ENCODE results near the gene ABCD4.
"Not testable (repeated sequence)": the region's sequence is repeated elsewhere in the genome, so short reads cannot be mapped to it uniquely, and the experiment has no call there.

ABCD4 gene

DNA sequence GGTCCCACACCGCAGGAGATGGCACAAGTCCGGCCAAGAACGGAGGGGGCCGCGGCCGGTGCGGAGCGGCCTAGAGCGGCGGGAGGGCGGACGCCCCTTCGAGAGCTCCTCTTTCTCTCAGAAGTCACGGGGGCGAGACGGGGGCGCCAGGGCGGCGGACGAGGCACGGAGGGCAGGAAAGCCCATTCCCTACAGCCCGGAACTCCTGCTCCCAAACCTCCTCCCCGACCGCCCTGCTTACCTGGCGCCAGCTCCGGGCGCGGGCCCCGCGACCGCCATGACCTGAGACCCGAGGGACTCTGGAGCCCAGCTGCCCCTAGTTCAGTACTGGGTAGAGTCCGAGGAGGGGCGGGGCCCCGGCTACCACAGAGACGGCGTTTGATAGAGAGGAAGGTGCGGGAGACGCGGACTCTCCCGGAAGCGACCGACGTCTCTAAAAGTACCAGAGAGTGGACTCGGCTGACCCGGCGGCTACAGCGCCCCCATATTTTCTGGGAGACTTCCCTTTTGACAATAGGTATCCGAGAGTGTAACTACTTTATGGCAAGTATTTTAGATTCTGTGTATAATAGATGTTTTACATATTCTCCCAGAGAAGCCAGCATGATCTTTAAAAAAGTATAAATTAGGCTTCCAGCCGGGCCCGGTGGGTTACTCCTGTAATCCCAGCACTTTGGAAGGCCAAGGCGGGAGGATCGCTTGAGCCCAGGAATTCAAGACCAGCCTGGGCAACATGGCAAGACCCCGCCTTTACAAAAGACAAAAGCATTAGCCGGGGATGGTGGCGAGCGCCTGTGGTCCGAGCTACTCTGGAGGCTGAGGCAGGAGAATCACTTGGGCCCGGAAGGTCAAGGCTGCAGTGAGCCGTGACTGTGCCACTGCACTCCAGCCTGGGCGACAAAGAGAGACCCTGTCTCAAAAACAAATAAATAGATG is at the start of gene ABCD4:
Gene ABCD4, minus strand, starts transcription at position 301 of the 936 bp plus-strand sequence. Its CDS starts 22 bp downstream, at position 279.
- DNase-seq (ENCODE audit: low spot score) = peak; percentile 88

DNA sequence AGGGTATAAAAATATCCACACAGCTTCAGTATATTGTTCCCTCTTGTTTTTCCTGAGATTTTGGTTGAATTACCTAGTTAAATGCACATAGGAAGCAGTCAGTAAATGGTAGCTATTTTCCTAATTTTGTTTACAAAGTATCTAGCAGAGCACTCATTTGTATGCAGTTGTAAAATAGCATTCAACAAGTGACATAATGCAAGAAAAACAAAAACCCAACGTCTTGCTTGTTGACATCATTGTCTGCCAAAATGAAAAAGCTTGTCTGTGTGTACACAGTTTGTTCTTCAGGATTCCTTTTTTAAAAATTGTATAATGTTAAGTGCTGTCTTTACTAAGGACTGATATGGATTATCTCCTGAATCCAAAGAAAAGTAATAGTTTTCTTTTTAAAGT is 48.2 kb upstream of the ABCD4 start:
- no peak for DNase-seq (ENCODE audit: low spot score)

DNA sequence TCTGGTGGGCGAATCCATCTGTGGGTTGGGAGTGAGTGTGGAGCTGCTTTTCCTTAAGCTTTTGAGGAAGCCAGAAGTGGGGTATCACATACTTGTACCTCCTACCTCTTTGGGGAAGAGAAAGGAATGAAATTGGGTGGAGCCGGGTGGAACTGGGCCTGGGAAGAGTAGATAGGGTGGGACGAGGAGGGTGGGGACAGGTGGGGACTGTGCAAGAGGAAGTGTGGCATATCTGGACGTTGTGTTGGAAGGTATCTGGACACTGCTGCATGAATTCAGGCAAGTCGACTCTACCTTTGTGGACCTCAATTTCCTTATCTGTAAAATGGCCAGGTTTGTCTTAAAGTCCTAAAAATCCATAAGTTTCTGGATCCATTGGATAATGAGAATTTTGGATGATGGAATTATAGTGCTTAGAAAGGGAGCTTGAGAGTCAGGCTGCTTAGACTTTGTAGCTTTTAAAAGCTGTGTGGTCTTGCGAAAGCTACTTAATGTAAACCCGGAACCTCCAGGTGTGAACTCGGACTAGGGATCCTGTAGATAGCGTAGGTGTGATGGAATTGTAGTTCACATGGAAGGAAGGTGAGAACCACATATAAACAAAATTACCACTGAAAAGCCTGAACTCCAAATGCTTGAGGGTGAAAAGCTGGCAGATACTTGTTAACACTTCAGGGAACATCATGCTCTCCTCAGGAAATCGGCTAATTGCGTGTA is 47.6 kb upstream of the ABCD4 start:
- DNase-seq (ENCODE audit: low spot score) = no peak

DNA sequence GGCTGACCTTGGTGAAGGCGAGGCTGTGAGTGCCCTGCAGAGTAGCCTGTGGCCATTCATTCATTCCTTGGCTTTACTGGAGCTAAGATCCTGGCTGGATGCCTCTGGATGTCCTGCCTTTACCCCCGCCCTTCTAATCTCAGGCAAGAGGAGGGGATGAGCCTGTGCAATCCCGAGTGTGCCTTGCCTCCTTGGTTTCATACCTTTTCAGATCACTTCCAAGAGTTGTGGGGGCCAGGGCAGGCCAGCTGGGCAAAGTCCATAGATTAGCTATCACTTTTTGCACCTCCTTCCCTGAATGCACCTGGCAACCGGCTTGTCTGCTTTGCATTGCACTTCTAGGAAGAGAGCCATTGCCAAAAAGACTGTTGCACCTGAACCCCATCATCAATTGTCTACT is 47.0 kb upstream of the ABCD4 start:
- DNase-seq (ENCODE audit: low spot score) = no peak

DNA sequence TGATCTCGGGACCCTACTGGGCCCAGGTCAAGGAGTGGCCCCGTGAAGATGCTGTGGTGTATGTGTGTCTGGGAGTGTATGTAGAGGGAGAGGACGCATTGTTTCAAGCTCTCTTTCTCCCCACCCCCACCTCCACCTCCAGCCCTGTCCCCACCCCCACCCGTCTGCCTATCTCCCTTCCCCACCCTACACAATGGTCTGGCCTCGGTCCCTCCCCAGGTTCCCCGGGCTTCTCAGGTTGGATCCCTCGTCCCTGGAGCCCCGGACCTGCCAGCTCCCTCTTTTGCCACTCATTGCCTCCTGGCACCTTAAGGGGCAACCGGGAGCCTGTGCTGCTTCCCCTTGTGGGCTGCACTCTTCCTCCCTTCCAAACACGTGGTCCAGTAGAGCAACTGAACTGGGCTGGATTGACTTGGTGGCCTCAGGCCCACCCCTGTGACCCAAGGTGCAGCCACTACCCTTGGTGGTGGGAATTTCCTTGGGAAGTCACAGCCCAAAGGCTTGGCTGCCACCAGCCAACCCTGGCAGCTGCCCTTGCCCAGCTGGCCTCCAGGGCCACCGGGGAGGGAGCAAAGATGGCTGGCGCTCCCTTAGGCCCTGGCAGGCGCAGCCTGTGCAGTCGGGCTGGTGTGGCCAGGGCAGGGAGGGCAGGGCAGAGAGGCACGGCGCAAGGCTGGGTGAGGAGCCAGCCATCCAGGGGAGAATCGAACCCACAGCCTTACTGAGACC is 46.2 kb upstream of the ABCD4 start:
- no peak for DNase-seq (ENCODE audit: low spot score)

DNA sequence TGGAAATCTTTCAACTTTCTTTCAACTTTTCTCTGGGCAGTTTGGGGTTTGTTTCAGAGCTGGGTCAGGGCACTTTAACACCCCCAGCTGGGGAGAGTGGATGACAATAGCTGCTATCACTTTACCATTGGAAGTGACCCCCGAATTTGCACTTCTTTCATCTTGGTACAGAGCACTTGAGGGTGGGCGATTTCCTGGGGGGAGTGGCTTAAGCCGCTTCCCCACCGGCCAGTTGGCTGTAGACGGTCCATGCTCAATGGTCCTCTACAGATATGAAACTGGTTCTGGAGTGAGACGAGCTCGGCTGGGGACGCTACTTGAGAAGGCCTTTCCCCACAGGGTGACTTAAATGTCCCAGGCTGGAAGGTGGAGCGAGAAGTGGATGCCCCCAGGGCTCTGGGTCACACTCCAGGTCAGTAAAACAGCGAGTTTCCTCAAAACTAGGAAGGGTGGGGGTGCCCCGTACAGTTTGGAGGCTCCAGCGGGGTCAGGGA is 45.6 kb upstream of the ABCD4 start, which contains the start of gene VRTN:
Gene VRTN, plus strand, starts transcription at position 231 of the 494 bp plus-strand sequence. CDS start 8,313 bp downstream, outside the sequence.
- no peak for DNase-seq (ENCODE audit: low spot score)

DNA sequence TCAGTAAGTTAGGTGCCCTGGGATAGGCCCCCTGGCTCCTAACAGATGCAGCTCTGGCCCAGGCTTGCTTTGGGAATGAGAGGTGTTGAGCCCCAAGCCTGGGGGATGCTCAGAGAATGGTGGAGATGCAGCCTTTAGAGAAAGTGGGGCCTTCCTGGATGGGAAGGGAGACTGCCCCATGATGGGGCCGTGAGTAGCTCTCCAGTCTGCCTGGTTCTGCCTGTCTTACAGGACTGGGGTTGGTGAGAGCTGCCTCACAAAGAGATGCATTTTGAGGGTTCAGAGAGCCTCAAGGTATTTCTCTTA is 45.0 kb upstream of the ABCD4 start:
- DNase-seq (ENCODE audit: low spot score) = no peak

DNA sequence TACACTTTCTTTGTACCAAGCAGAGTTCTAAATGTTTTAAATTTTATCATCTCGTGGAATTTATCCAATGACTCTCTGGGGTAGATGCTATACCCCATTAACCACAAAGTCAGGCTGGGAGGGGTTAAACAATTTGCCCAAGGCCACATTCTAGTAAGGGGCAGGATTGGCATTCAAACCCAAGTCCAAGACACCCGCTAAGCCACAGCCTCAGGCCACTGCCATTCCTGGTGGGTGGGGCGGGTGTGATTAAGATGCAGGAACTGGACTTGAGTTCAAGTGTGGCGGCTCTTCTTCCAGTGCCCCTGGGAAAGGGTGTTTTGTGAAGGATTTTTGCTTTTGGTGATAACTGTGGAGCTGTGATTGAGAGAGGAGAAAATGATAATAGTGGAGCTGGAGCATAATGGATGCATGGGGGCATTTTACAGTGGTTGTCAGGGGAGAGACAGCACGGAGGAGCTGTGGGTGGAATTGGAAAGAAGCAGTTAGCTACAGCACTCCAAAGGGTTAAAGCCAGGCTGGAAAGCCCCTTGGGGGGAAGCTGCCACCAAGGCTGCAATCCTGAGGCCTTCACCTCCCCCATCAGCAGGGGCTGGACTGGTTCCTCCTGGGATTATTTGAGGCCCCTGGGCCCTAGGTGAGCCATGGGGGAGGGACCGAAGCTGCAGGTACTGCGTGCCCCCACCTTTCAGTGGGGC is 44.5 kb upstream of the ABCD4 start:
- no peak for DNase-seq (ENCODE audit: low spot score)

DNA sequence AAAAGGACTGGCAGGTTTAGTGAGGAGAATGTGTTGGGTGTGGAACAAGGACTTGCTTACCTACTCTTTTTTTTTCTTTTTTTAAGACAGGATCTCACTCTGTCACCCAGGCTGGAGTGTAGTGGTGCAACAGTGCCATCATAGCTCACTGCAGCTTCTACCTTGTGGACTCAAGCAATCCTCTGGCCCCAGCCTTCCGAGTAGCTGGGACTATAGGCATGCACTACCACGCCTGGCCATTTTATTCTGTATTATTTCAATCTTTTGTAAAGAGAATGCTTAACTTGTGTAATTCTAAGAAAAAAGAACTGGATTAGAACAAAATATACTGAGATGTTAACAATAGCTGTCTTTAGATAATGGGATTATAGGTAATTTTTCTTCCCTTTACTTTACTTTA is 43.6 kb upstream of the ABCD4 start:
- no peak for DNase-seq (ENCODE audit: low spot score)

DNA sequence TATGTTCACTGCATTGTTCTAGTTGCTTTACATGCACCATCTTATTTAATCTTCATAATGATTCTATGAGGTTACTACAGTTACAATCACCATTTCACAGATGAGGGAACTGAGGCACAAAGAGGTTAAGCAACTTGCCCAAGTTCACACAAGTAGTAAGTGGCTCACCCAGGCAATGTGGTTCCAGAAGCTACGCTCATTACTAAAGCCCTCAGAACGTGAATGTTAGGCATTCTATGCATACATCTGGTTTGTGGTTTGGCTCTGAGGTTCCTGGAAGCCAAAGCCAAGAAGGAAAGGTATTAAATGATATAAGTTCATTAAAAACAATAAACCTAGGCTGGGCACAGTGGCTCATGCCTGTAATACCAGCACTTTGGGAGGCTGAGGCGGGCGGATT is 31.2 kb upstream of the ABCD4 start:
- DNase-seq (ENCODE audit: low spot score) = no peak

DNA sequence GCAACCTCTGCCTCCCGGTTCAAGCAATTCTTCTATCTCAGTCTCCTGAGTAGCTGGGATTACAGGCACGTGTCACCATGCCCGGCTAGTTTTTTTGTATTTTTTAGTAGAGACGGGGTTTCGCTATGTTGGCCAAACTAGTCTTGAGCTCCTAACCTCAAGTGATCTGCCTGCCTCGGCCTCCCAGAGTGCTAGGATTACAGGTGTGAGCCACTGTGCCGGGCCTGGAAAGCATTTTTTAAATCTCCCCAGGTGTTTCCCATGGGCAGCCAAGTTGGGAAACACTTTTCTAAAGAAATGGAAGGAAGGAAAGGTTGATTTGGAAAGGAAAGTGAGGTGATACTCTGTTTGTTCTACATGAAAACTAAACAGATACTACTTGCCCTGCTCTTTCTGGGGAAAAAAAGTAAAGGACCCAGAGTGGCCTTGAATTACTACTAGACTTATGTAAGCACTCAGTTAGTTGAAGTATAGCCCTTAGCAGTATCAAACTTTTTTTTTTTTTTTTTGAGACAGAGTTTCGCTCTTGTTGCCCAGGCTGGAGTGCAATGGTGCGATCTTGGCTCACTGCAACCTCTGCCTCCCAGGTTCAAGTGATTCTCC is 27.3 kb upstream of the ABCD4 start:
- DNase-seq (ENCODE audit: low spot score) = not testable (repeated sequence)

DNA sequence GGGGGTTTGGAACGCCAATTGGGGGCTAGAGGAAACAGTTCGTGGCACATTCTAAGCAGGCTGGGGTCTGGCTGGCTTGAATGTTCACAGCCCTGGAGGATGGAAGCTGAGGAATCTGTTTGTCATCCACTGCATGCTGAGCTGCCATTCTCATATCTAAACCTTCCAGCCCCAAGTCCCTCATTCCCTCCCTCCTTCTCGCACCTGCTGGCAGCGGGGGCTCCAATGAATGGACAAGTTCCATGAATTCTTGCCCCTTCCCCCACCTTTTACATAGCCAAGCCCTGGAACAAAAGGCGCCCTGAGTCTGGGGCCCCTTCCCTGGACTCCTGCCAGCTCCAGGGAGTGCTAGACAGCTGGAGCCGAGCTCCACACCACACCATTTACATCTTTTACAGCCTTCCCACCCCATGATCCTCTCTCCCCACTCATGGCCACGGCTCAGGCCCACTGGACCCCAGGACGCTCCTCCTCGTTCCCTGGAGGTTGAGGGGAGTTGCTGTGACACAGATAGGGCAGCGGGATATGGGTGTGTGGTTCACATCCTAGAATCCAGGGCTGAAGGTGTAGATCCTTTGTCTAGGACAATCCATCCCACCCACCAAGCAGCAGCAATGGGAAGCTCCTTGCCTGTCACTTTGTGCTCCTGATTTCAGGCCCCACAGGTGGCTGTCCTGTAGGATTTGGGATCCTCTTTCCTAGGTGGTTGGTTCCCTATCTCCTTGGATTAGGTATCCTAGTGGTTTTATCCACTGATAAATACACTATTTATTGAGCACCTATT is 23.8 kb upstream of the ABCD4 start:
- no peak for DNase-seq (ENCODE audit: low spot score)

DNA sequence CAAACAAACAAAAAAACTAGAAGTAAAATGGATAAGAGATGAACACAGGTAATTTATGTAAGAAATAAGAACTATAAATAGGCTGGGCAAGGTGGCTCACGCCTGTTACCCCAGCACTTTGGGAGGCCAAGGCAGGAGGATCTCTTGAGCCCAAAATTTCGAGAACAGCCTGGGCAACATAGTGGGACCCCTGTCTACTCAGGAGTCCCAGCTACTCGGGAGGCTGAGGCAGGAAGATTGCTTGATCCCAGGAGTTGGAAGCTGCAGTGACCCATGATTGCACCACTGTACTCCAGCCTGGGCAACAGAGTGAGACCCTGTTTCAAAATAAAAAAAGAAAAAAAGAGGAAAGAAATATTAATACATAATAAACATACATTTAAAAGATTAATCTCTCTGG is 22.7 kb upstream of the ABCD4 start:
- DNase-seq (ENCODE audit: low spot score) = no peak

DNA sequence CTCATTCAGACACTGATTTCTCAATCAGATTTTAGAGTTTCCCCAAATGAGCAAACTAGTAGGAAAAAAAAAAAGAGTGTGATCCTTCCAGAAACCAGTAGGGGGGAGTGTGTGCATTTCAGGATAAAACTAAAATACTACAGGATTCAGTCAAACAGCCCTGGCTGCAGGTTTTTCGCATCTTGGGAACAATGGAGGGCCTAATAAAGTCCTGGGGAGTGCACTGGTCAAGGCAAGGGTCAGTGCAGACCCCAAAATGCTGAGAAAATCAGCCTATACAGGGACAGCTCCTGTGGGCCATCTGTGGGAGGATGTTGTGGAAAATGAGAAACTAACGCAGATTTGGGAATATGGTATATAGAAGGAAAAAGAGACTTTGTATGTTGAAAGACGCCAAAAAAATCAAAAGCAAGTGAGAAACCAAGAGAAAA is 22.2 kb upstream of the ABCD4 start:
- peak; percentile 67 for DNase-seq (ENCODE audit: low spot score)

DNA sequence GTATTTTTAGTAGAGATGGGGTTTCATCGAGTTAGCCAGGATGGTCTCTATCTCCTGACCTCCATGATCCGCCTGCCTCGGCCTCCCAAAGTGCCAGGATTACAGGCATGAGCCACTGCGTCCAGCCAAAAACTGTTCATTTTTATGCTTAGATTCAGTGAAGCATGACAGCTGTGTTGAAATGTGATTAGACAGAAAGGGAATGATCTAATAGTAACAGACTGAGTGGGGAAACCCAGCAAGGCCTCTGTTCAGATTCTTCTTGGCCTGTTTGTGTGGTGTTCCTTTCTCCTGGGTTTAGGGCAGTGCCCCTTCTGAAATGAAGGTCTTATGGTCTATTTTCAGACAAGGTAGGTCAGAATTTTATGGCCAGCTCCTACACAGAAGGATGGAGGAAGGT is 11.8 kb upstream of the ABCD4 start:
- no peak for DNase-seq (ENCODE audit: low spot score)

DNA sequence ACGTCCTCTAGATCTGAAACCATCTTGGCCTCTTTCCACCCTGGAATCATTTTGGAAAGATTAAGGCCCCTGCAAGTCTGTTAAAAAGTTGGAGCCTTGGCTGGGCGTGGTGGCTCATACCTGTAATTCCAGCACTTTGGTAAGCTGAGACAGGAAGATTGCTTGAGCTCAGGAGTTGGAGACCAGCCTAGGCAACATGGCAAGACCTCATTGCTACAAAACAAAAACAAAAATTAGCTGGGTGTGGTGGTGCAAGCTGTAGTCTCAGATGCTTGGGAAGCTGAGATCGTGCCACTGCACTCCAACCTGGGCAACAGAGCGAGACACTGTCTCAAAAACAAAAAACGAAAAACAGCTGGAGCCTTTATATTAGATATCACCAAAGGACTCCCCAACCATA is 10.9 kb upstream of the ABCD4 start:
- DNase-seq (ENCODE audit: low spot score) = no peak

DNA sequence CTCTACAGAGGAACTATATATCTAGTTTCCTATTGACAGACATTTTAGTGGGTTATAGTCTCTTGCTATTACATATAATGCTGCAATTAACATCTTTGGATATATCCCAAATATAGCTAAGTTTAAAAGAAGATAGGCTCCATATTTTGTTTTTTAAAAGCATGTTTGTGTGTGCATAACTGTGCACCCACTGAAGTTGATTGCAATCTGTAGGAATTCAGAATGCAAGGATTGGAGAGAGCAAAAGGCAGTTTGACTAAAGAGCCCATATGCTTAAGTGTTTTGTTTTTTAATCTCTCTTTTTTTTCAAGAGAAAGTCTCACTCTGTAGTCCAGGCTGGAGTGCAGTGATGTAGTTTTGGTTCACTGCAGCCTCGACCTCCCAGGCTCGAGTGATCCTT is 9.4 kb upstream of the ABCD4 start:
- DNase-seq (ENCODE audit: low spot score) = no peak

DNA sequence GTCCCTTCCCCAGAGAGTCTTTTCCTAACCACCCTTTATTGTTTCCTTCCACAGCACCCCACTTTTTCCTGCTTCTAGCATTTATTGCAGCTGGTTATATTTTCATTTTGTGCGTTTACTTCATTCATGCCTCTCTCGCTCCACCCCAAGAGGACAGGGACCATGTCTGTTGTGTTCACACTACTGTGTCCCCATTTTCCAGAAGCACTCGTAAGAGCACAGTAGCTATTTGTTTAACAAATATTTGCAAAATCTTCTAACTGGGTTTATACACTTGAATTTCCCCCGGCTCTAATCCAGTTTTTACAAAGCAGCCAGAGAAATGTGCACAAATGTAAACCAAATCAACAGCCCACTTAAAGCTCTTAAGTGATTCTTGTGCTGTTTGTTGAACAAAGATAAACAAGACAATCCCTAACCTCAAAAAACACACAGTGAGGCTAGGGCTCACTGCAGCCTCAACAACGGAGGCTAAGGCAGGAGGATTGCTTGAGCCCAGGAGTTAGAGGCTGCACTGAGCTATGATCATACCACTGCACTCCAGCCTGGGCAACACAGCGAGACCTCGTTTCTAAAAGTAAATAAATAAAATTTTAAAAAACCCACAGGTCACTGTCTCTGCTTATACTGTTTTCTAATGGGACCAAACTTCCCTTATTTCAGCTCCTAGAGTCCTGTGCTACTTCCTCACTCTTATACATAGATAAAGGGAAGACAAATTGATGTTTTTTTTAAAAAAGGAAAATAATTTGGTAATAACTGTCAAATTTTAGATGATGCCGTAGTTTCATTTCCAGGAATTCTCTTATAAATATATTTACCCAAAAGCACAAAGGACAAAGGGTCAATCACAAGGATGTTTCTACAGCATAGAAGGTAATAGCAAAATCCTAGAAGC is 6.6 kb upstream of the ABCD4 start:
- no peak for DNase-seq (ENCODE audit: low spot score)

DNA sequence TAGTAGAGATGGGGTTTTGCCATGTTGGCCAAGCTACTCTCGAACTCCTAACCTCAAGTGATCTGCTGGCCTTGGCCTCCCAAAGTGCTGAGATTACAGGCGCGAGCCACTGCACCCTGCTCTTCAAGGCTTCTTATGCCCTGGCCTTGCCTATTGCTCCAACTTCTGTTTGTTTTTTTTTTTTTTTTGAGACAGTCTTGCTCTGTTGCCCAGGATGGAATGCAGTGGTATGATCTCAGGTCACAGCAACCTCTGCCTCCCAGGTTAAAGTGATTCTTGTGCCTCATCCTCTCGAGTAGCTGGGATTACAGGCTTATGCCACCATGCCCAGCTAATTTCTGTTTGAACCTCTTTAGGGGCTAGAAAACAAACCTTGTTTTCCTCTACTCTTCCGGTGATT is 6.0 kb upstream of the ABCD4 start:
- no peak for DNase-seq (ENCODE audit: low spot score)

All from hepatic stellate cell (primary cell).